Measurements from ENCODE around the gene NNT. TPM values are rescaled to one million over a fixed set of nuclear protein-coding genes. Genes with fewer than 3 reads are reported as not detected.

The NNT gene
- total and polyA plus RNA-seq, 2 of the 13 experiments (the other 11 are each of a cell fraction or from before 2014, with no cell fraction given) = 21.1 to 58.0 TPM

DNA sequence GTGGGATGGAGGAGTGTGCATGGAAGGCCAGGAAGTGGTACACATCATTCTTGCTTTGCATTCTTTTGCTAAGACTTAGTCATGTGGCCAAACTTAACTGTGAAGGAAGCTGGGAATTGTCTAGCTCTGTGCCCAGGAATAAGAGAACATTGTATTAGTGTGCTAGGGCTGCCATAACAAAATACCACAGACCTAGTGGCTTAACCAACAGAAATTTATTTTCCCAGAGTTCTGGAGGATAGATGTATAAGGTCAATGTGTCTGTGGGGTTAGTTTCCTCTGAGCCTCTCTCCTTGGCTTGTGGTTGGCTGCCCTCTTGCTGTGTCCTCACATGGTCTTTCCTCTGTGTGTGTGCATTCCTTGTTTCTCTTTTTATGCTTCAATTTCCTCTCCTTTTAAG, 32.4 kb downstream of the NNT start (continued):
- no peak for TF ChIP-seq ZFP41 (CRISPR knock-in tag; IDR thresholded peaks at IDR 0.05; ENCODE audit: borderline replicate concordance)

DNA sequence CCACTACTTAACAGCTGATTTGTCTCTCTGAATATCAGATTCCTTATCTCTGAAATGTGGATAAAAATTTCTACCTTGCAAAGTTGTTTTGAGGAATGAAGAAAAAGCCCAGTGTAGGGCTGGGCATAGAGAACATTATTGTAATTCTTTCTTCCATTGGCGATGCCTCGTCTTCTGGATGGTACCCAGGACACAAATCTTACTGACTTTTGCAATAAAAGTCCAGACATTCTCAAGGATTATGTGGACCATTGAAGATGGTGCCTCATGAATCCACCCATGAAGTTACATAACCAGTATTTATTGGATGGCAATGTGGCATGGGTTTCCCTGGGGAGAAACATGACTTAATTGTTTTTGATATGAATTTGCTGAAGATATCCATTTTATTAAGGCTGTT, 33.1 kb downstream of the NNT start:
- no peak overlapping the region for H2AFZ ChIP-seq (ENCODE audit: low read length)
- no peaks in the 10 kb centered on the region for H3K27me3 ChIP-seq (ENCODE audit: control insufficient read depth in 1 of 2, insufficient read depth in 2 of 2, low read length in 2 of 2)
- H3K9ac ChIP-seq (ENCODE audit: insufficient read depth, low read depth, low read length) = no peak overlapping the region
- no peak overlapping the region for H3K4me3 ChIP-seq (replicated peaks in 1 of 3; ENCODE audit: insufficient read depth in 1 of 3, low read depth in 2 of 3, low read length in 3 of 3)
- no peaks in the 10 kb centered on the region for H4K20me1 ChIP-seq (ENCODE audit: insufficient read depth, low read length)
- in situ Hi-C loops (cut with HindIII; ENCODE audit: extremely low pct_ligation_motif_present, low pct_unique_long_range_greater_than_20kb) (loop anchor here (25.0 kb wide), 1 partner anchor 1151 kb away; no protein-coding TSS in a partner anchor), intact Hi-C loops (cut with micrococcal nuclease; ENCODE audit: unreplicated experiment) (no loop called here)
- no peaks in the 10 kb centered on the region for H3K4me1 ChIP-seq (ENCODE audit: insufficient read depth, low read length)
- POLR2A ChIA-PET = no interaction called here
- no peaks in the 10 kb centered on the region for H3K9me3 ChIP-seq (ENCODE audit: low read length)
- no peaks in the 10 kb centered on the region for H3K79me2 ChIP-seq (ENCODE audit: insufficient read depth, low read length)
- no peak overlapping the region for H3K27ac ChIP-seq (ENCODE audit: extremely low read length, insufficient read depth, low read length)
- BruUV-seq (replicated peaks) = no TSS peak
- 94% methylated on average over 2 of the region's 2 CpGs for WGBS (ENCODE audit: low lambda C conversion rate)
- H3K4me2 ChIP-seq (ENCODE audit: low read depth, low read length) = no peak overlapping the region
- no peak for DNase-seq (ENCODE audit: low spot score)
- CTCF ChIA-PET (ENCODE audit: low intra/inter-chr PET ratio, low total read pairs) = no interaction called here
- peaks cover 2 to 18% of the 10 kb centered on the region in 2 experiments; a peak in 3 of 5 replicates for H3K36me3 ChIP-seq (replicated peaks in 1 of 2; ENCODE audit: control insufficient read depth in 1 of 2, insufficient read depth in 2 of 2, low read length in 2 of 2)
- TF ChIP-seq ETV5 (CRISPR knock-in tag; IDR thresholded peaks at IDR 0.05; ENCODE audit: borderline replicate concordance) (no peak), HOXA7 (CRISPR knock-in tag; IDR thresholded peaks at IDR 0.05) (no peak), SMAD1 (CRISPR knock-in tag; IDR thresholded peaks at IDR 0.05; ENCODE audit: borderline replicate concordance, low read depth) (no peak), ZKSCAN8 (CRISPR knock-in tag; IDR thresholded peaks at IDR 0.05; ENCODE audit: borderline replicate concordance) (no peak), NR2F2 (IDR thresholded peaks at IDR 0.05; ENCODE audit: borderline replicate concordance, low read depth) (no peak)
- TF ChIP-seq, protein P1, sequence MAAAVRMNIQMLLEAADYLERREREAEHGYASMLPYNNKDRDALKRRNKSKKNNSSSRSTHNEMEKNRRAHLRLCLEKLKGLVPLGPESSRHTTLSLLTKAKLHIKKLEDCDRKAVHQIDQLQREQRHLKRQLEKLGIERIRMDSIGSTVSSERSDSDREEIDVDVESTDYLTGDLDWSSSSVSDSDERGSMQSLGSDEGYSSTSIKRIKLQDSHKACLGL (CRISPR knock-in tag; IDR thresholded peaks at IDR 0.05) = no peak
- TF ChIP-seq, protein P2, sequence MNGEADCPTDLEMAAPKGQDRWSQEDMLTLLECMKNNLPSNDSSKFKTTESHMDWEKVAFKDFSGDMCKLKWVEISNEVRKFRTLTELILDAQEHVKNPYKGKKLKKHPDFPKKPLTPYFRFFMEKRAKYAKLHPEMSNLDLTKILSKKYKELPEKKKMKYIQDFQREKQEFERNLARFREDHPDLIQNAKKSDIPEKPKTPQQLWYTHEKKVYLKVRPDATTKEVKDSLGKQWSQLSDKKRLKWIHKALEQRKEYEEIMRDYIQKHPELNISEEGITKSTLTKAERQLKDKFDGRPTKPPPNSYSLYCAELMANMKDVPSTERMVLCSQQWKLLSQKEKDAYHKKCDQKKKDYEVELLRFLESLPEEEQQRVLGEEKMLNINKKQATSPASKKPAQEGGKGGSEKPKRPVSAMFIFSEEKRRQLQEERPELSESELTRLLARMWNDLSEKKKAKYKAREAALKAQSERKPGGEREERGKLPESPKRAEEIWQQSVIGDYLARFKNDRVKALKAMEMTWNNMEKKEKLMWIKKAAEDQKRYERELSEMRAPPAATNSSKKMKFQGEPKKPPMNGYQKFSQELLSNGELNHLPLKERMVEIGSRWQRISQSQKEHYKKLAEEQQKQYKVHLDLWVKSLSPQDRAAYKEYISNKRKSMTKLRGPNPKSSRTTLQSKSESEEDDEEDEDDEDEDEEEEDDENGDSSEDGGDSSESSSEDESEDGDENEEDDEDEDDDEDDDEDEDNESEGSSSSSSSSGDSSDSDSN (CRISPR knock-in tag; IDR thresholded peaks at IDR 0.05) = no peak
- no peak for ATAC-seq
- FAIRE-seq = no peak

All from HepG2 (cell line).